Raji (cell line): ENCODE measurements around the gene MARK1.

Experiments
- POLR2A ChIP-seq: IDR thresholded peaks from 2 replicates; pipeline ENCODE4 v1.6.1; 2011; ENCODE audit warnings: low read depth, low read length, control low read depth; ENCODE audit not compliant: insufficient read depth

The MARK1 gene

DNA sequence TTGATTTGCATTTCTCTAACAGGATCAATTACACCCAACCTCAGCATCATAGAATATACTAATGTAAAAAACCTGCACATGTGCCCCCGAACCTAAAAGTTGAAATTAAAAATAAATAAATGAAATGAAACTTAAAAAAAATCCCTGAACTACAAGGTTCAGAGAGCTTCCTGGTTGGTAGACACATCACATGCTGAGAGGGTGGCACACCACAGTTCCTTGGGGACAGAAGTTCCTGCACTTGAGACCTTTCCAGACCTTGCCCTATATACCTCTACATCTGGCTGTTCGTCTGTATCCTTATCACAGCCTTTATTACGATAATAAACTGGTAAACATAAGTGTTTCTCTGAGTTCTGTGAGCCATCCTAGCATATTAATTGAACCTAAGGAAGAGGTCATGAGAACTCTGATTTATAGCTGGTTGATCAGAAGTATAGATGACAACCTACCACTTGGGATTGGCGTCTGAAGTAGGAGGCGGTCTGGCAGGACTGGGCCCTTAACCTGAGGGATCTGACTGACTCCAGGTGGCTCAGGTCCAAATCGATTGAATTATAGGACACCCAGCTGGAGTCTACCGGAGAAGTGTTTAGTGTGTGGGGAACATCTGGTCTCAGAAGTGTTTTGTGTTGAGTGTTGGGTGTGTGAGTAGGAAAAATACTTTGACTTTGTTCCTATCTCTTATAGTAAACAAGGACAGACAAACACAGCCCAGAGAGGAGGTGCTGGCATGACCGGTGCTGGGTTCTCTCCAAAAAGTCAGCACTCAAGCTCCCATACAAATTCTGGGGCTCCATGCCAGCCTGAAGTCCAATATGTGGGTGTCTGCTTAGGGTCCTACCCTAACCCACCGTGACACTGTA is 181.2 kb downstream of the MARK1 start:
- no peak for TF ChIP-seq POLR2A

GRCh38 chr1:220710333-220710732 is 182.4 kb downstream of the MARK1 start:
- TF ChIP-seq POLR2A = no peak

GRCh38 chr1:220711056-220711809 is 183.3 kb downstream of the MARK1 start:
- TF ChIP-seq POLR2A = no peak
